ENCODE measurements around the gene GPR31.
A peak's percentile ranks its signal among the peaks of the same experiment; 100 is the strongest.
"Not testable (repeated sequence)": the region's sequence is repeated elsewhere in the genome, so short reads cannot be mapped to it uniquely, and the experiment has no call there.

Gene GPR31

GRCh38 chr6:167167699-167168098 lies 9.9 kb upstream of the GPR31 start:
- DNase-seq (ENCODE audit: low read depth), result not testable (repeated sequence)

- no peak for DNase-seq (ENCODE audit: low read depth)
These were observed 8.2 kb upstream of the GPR31 start for GRCh38 chr6:167165858-167166471.

GRCh38 chr6:167164261-167164660 lies 6.5 kb upstream of the GPR31 start:
- DNase-seq (ENCODE audit: low read depth), result no peak

- DNase-seq (ENCODE audit: low read depth), result no peak
These were observed 5.8 kb upstream of the GPR31 start for GRCh38 chr6:167163476-167164011.

- DNase-seq (ENCODE audit: low read depth), result no peak
These were observed 4.8 kb upstream of the GPR31 start for GRCh38 chr6:167162591-167162990.

GRCh38 chr6:167161851-167162467 lies 4.2 kb upstream of the GPR31 start:
- no peak for DNase-seq (ENCODE audit: low read depth)

- DNase-seq (ENCODE audit: low read depth), result no peak
These were observed 366 bp downstream of the GPR31 start for GRCh38 chr6:167157414-167157813.

- no peak for DNase-seq (ENCODE audit: low read depth)
These were observed 2.9 kb downstream of the GPR31 start for GRCh38 chr6:167154895-167155294.

GRCh38 chr6:167154291-167154690 lies 3.5 kb downstream of the GPR31 start:
- DNase-seq (ENCODE audit: low read depth), result no peak

GRCh38 chr6:167153521-167153959 lies 4.2 kb downstream of the GPR31 start:
- DNase-seq (ENCODE audit: low read depth), result no peak

- no peak for DNase-seq (ENCODE audit: low read depth)
These were observed 4.9 kb downstream of the GPR31 start for GRCh38 chr6:167152862-167153261.

GRCh38 chr6:167151648-167152047 lies 6.1 kb downstream of the GPR31 start:
- no peak for DNase-seq (ENCODE audit: low read depth)

GRCh38 chr6:167150941-167151549 lies 6.7 kb downstream of the GPR31 start:
- DNase-seq (ENCODE audit: low read depth), result no peak

GRCh38 chr6:167148997-167149396 lies 8.8 kb downstream of the GPR31 start:
- no peak for DNase-seq (ENCODE audit: low read depth)

- no peak for DNase-seq (ENCODE audit: low read depth)
These were observed 9.8 kb downstream of the GPR31 start for GRCh38 chr6:167148021-167148420.

GRCh38 chr6:167146977-167147376 lies 10.8 kb downstream of the GPR31 start:
- no peak for DNase-seq (ENCODE audit: low read depth)

GRCh38 chr6:167146135-167146534 lies 11.6 kb downstream of the GPR31 start:
- no peak for DNase-seq (ENCODE audit: low read depth)

GRCh38 chr6:167145461-167145860 lies 12.3 kb downstream of the GPR31 start:
- no peak for DNase-seq (ENCODE audit: low read depth)

GRCh38 chr6:167143041-167143440 lies 14.7 kb downstream of the GPR31 start:
- DNase-seq (ENCODE audit: low read depth), result no peak

GRCh38 chr6:167142433-167142761 lies 15.4 kb downstream of the GPR31 start:
- no peak for DNase-seq (ENCODE audit: low read depth)

- peak; percentile 17 for DNase-seq (ENCODE audit: low read depth)
These were observed 15.9 kb downstream of the GPR31 start for GRCh38 chr6:167141667-167142432.

- no peak for DNase-seq (ENCODE audit: low read depth)
These were observed 16.9 kb downstream of the GPR31 start for GRCh38 chr6:167140589-167141474.
